OCI-LY3 (cell line): ENCODE data around the gene ANKUB1.

Experiments used
- EZH2phosphoT487 ChIP-seq: fragments of 200-600 bp; shearing (Covaris generic); IDR thresholded peaks from 2 replicates; pipeline ENCODE4 v1.6.1; 2018; ENCODE audit warnings: antibody characterized with exemption, mixed run types, low read depth
- TF ChIP-seq, protein P1 (sequence below): fragments of 200-600, 300-600 bp; sonication (generic); IDR thresholded peaks from 2 replicates; pipeline ENCODE4 v1.5.1; 2014; ENCODE audit warnings: antibody characterized with exemption, low read length, low read depth

GRCh38 chr3:149770246-149770645, 22.1 kb downstream of the ANKUB1 start:
- TF ChIP-seq, protein P1, sequence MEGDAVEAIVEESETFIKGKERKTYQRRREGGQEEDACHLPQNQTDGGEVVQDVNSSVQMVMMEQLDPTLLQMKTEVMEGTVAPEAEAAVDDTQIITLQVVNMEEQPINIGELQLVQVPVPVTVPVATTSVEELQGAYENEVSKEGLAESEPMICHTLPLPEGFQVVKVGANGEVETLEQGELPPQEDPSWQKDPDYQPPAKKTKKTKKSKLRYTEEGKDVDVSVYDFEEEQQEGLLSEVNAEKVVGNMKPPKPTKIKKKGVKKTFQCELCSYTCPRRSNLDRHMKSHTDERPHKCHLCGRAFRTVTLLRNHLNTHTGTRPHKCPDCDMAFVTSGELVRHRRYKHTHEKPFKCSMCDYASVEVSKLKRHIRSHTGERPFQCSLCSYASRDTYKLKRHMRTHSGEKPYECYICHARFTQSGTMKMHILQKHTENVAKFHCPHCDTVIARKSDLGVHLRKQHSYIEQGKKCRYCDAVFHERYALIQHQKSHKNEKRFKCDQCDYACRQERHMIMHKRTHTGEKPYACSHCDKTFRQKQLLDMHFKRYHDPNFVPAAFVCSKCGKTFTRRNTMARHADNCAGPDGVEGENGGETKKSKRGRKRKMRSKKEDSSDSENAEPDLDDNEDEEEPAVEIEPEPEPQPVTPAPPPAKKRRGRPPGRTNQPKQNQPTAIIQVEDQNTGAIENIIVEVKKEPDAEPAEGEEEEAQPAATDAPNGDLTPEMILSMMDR, result no peak
- no peak for TF ChIP-seq EZH2phosphoT487
